ENCODE data around the gene TIGD7.

TIGD7 gene, protein sequence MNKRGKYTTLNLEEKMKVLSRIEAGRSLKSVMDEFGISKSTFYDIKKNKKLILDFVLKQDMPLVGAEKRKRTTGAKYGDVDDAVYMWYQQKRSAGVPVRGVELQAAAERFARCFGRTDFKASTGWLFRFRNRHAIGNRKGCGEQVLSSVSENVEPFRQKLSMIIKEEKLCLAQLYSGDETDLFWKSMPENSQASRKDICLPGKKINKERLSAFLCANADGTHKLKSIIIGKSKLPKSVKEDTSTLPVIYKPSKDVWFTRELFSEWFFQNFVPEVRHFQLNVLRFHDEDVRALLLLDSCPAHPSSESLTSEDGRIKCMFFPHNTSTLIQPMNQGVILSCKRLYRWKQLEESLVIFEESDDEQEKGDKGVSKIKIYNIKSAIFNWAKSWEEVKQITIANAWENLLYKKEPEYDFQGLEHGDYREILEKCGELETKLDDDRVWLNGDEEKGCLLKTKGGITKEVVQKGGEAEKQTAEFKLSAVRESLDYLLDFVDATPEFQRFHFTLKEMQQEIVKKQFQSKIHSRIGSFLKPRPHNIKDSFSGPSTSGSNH

DNA sequence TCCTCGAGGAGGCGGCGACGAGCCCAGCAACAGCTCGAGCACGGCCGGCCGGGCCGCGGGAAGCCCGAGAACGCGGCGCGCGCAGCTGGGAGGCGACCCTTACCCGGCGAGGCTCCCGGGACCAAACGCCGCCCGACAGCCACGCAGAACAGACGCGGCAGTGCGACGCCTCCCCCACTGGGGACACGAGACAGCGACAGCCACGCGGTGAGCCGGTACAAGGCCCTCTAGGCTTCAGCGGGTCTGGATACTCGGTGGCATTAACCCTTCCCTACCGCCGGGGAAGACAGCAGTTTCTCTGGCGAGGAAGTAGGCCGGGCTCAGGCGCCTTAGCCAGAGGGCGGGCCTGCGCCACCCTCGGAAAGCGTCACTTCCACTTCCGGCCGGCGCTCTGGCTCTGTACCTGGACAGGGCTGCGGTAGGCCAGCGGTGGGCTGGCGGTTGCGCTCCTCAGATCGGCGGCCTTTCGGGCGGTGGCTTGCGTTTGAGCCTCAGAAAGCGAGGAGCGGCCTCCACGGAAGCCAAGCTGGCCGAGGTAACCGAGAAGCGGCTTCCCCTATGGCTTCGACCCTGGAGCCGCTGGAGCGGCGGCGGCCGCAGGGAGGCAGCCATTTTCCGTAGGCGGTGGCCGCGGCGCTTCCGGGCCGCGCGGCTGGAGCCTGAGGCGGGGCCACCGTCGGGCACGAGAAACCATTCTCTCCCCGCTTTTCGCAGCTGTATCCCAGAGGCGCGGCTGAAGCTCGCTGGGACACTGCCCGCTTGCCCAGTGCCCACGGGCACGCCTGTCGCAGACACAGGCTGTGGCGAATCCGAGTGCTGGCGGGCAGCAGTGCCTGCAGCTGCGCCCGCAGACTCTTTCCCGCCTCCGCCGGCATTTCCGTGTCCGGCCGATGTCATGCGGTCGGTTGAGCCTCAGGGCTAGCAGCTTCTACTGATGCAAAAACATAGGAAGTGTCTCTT is at the start of gene TIGD7, which contains the start of gene ZNF75A:
Gene TIGD7, minus strand, starts transcription at position 322 of the 960 bp plus-strand sequence. CDS start 4,816 bp downstream, outside the sequence.
Gene ZNF75A, plus strand, starts transcription at position 389 of the 960 bp plus-strand sequence. CDS start 2,932 bp downstream, outside the sequence.
- DNase-seq (ENCODE audit: low spot score), result peak; percentile 65

DNA sequence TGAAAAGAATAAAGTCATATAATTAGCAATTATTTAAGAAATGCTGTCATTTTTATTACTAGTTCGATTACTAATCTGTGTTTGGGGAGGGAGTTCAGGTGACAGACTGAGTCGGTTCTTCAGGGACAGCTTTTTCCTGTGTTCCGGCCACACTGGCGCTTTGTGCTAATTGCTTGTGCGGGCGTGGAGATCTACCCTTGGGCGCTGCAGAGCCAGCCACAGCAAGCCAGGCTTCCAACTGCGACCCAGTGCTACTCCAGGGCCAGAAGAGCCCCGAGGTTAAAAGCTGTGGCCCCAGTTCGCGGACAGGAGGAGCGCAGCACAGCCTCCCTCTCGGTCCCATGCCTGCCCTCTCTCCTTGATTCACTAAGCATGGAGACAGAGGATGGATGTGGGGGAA is 43.9 kb upstream of the TIGD7 start:
- DNase-seq (ENCODE audit: low spot score), result no peak

GRCh38 chr16:3348547-3349167 is 43.4 kb upstream of the TIGD7 start:
- DNase-seq (ENCODE audit: low spot score), result no peak

DNA sequence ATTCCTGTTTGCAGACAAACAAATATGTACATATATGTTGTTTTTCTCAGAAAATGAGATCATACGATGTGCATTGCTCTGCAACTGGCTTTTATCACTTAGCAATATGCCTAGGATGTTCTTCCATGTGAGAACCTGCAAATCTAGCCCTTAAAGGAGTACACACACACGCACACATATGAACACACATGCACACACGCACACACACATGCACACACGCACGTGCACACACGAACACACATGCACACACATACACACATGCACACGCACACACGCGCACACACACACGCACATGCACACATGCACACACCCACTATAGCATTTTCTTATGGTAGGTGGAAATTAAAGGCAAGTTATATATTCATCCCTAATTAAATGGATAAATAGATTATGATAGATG is 42.4 kb upstream of the TIGD7 start:
- DNase-seq (ENCODE audit: low spot score), result no peak

GRCh38 chr16:3346041-3346440 is 40.8 kb upstream of the TIGD7 start:
- no peak for DNase-seq (ENCODE audit: low spot score)

DNA sequence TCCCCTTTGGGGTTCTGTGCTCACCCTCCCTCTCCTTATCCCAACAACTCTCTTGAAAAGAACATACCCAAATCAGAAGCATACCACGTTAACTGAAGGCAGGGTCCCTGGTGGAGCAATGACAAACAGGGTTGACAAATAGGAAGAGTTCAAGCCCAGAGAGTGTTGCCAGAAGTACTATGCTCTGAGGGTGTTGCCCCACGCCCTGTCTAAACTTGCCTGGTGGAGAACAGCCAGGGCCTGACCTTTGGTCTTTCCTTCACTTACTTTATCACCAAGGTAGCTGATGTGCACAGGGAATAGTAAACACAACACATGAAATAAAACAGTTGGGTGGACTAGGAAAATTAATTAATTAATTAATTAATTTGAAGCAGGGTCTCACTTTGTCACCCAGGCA is 23.4 kb upstream of the TIGD7 start:
- DNase-seq (ENCODE audit: low spot score), result peak; percentile 39

- DNase-seq (ENCODE audit: low spot score), result no peak
These were observed 22.9 kb upstream of the TIGD7 start for GRCh38 chr16:3328104-3328503.

GRCh38 chr16:3327514-3327913 is 22.3 kb upstream of the TIGD7 start:
- DNase-seq (ENCODE audit: low spot score), result no peak

DNA sequence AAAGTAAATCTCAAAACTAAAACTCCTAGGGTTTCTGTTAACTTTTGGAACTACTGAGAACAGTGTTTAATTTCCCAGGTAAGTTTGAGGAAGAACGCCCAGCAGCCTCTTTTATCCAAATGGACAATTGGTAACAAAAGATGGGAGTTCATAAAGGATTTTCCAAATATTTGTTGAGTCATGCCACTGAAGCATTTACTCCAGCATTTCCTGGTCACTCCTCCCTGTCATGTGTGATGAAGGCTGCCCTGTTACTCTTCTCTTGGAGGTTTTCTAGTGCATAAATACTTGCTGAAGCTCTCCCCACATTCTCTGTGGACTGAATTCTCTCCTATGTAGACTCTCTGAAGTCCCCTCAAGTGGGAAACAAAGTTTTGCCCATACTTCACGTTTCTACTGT is 16.6 kb upstream of the TIGD7 start:
- no peak for DNase-seq (ENCODE audit: low spot score)

- no peak for DNase-seq (ENCODE audit: low spot score)
These were observed 12.2 kb upstream of the TIGD7 start for GRCh38 chr16:3317315-3317999.

DNA sequence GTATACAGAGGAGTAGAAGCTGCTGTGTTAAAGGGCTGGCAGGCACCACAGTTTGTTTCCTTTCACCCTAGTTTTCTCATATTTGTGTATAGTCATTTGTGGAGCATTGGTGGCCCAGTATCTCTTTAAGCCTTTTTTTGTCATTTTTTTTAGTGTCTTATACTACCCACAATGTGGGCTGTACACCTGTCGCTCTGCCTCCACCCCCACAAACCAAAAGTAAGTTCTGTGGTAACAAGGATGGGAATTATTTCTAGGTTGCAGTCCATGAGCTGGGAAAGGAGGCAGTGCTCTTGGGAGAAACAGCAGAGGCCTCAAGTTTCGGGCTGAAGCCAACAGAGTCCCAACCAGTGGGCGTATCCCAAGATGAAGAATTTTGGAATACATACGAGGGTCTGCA is 6.3 kb upstream of the TIGD7 start:
- no peak for DNase-seq (ENCODE audit: low spot score)

DNA sequence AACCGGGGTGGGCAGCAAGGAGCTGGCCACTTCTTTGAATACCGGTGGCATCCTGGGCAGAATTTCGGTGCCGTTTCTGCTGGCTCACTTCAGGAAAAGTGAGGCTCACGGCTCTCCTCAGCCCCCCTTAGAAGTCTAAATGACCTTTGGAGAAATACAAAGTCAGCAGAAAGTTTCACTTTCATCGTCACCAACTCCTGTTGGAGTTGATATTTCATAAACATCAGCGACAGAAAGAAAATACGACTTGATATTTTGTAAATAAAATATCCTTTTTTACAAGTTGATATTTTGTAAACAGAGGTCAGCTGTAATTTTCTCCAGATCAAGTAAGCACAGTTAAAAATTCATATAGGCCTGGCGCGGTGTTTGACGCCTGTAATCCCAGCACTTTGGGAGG is 848 bp upstream of the TIGD7 start:
- DNase-seq (ENCODE audit: low spot score), result no peak

- DNase-seq (ENCODE audit: low spot score), result no peak
These were observed 860 bp downstream of the TIGD7 start for GRCh38 chr16:3304370-3304769.

DNA sequence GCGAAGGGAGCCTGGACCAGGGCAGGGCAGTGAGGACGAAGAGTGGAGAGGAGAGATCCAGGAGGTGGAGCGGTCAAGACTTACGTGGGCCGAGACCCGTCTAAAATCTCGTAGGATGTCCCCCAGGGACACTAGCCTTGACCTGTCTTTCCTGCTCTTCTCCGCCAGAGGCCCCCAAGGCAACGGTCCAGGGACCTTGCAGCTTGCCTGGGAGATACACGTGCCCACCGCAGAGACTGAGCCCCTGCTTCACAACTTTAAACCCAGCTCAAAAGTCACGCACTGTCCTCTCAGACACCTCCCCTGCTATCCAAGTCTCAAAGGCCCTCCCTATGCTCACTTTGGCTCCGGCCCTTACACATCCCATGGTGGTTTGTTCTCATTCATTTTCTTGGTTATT is 9.4 kb downstream of the TIGD7 start:
- no peak for DNase-seq (ENCODE audit: low spot score)

GRCh38 chr16:3295209-3295608 is 10.0 kb downstream of the TIGD7 start:
- no peak for DNase-seq (ENCODE audit: low spot score)

DNA sequence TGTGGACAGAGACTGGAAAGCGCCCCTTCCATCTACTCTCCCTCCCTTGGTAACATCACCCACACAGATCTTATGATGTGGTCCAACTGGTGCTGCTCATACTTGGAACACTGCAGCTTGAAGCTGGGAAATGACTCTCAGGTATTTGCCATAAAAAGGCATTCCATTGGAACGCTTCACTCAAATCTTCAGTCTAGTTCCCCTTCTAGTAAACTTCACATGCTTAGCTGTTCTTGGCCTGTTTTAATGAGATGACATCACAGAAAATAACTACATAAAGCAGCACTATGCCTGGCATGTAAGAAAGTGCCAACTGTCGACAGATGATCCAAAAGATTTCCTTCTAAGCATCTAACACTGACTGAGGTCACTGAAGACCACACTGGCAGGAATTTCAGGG is 12.6 kb downstream of the TIGD7 start:
- no peak for DNase-seq (ENCODE audit: low spot score)

- no peak for DNase-seq (ENCODE audit: low spot score)
These were observed 15.1 kb downstream of the TIGD7 start for GRCh38 chr16:3289998-3290673.

DNA sequence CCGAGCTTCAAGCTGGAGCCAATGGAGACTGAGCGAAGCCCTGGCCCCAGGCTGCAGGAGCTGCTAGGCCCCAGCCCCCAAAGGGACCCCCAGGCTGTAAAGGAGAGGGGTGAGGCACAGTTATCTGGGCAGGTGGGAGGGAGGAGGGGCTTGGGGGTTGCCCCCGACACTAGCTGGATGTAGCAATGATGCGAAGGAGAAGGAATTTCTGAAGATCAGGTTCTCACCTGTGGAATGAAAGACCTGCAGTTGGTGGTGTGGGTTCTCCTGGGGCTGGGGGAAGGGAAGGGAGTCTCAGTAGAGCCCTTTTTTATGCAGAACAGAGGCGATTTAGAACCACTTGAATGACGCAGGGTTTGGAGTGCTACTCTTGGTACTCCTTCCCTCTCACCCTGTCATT is 20.1 kb downstream of the TIGD7 start:
- DNase-seq (ENCODE audit: low spot score), result no peak

DNA sequence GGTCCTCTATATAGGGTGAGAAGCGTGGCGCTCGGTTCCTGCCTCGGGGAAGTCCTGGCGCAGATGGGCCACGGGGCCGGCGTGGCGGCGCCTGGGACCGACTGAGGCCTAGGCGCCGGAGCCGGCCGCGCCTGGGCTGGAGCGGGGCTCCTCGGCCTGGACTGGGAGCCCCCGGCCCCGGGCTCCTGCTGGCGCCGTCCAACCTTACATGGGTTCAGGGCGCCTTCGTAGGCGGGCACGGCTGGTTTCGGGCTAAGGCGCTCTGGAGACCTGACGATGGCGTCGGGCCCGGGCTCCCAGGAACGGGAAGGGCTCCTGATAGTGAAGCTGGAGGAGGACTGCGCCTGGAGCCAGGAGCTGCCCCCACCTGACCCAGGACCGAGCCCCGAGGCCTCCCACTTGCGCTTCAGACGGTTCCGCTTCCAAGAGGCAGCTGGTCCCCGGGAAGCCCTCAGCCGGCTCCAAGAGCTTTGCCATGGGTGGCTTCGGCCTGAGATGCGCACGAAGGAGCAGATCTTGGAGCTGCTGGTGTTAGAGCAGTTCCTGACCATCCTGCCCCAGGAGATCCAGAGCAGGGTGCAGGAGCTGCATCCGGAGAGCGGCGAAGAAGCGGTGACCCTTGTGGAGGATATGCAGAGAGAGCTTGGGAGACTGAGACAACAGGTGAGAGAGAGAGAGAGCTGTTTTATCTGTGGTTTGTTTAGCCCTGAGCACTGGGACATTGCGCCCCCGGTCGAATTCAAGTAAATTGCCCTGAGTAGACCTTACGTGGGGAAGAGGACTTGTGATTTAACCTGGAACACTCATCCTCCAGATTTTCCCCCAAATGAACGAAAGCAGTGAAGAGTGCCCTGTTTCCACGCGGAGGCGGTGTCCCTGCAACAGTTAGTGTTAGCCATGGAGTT is 21.4 kb downstream of the TIGD7 start:
- no peak for DNase-seq (ENCODE audit: low spot score)

Data from LoVo (cell line).